GM12878 (cell line): ENCODE measurements around the gene PRRC2A. TPM values are rescaled to one million over a fixed set of nuclear protein-coding genes. Genes with fewer than 3 reads are reported as not detected.
A peak's percentile ranks its signal among the peaks of the same experiment; 100 is the strongest.

Experiments
- ATF7 ChIP-seq: fragments of 450-650 bp; IDR thresholded peaks from 2 replicates; pipeline ENCODE4 v1.6.1; 2016; ENCODE audit warnings: low read depth, mild to moderate bottlenecking
- CHD1 ChIP-seq: IDR thresholded peaks from 2 replicates; pipeline ENCODE4 v1.6.1; 2012; ENCODE audit warnings: low read depth, low read length, improper control_type of control experiment
- CHD4 ChIP-seq: fragments of 200-600 bp; sonication (generic); IDR thresholded peaks from 2 replicates; pipeline ENCODE4 v1.6.1; 2016; ENCODE audit warnings: mild to moderate bottlenecking
- E2F8 ChIP-seq: fragments of 450-650 bp; IDR thresholded peaks from 2 replicates; pipeline ENCODE4 v1.6.1; 2018; ENCODE audit warnings: mild to moderate bottlenecking, low read depth, moderate library complexity; ENCODE audit not compliant: partially characterized antibody
- ELK1 ChIP-seq: IDR thresholded peaks from 2 replicates; pipeline ENCODE4 v1.6.1; 2012; ENCODE audit warnings: low read depth, low read length, improper control_type of control experiment
- EP300 ChIP-seq, 2 experiments: fragments of 150-350 bp in 1 of 2; IDR thresholded peaks; 2 replicates each; pipeline ENCODE4 v1.6.1; 2011 to 2012; ENCODE audit warnings: low read depth in 2 of 2, low read length in 2 of 2, borderline replicate concordance in 1 of 2, improper control_type of control experiment in 1 of 2, inconsistent platforms in 1 of 2; ENCODE audit not compliant: control insufficient read depth in 1 of 2
- HDAC6 ChIP-seq: fragments of 200-600 bp; sonication (generic); IDR thresholded peaks from one replicate; pipeline ENCODE4 v1.8.0; 2017; ENCODE audit warnings: antibody characterized with exemption; ENCODE audit not compliant: unreplicated experiment
- KAT2A ChIP-seq: conservative IDR thresholded peaks from 2 replicates; pipeline ENCODE4 v1.6.1; 2011; ENCODE audit warnings: low read depth, low read length; ENCODE audit not compliant: control insufficient read depth
- MEF2B ChIP-seq: fragments of 450-650 bp; IDR thresholded peaks from 2 replicates; pipeline ENCODE4 v1.6.1; 2018; ENCODE audit warnings: mild to moderate bottlenecking, moderate library complexity; ENCODE audit not compliant: partially characterized antibody, poor library complexity, severe bottlenecking
- MYC ChIP-seq: IDR thresholded peaks from 2 replicates; pipeline ENCODE4 v1.6.1; 2011; ENCODE audit warnings: mild to moderate bottlenecking, low read length, moderate library complexity, inconsistent platforms; ENCODE audit not compliant: insufficient read depth, insufficient replicate concordance, insufficient read length, severe bottlenecking
- NFYA ChIP-seq: IDR thresholded peaks from 2 replicates; pipeline ENCODE4 v1.6.1; 2011; ENCODE audit warnings: low read depth, mild to moderate bottlenecking, low read length, improper control_type of control experiment, borderline replicate concordance
- PKNOX1 ChIP-seq: fragments of 450-650 bp; IDR thresholded peaks from 2 replicates; pipeline ENCODE4 v1.6.1; 2016; ENCODE audit warnings: mild to moderate bottlenecking
- POLR2AphosphoS2 ChIP-seq: IDR thresholded peaks from 2 replicates; pipeline ENCODE4 v1.6.1; 2011; ENCODE audit warnings: low read depth, mild to moderate bottlenecking, low read length, improper control_type of control experiment, moderate library complexity
- POLR2AphosphoS5 ChIP-seq: IDR thresholded peaks from 2 replicates; pipeline ENCODE4 v1.6.1; 2011; ENCODE audit warnings: mild to moderate bottlenecking, low read length, inconsistent platforms
- PRDM15 ChIP-seq: fragments of 450-650 bp; formaldehyde crosslinking; IDR thresholded peaks from 2 replicates; pipeline ENCODE4 v1.4.0; 2020; ENCODE audit warnings: mild to moderate bottlenecking, moderate library complexity
- RBBP5 ChIP-seq: fragments of 200-600 bp; sonication (generic); conservative IDR thresholded peaks from 2 replicates; pipeline ENCODE4 v1.6.1; 2016
- RFX5 ChIP-seq: IDR thresholded peaks from 2 replicates; pipeline ENCODE4 v1.6.1; 2011; ENCODE audit warnings: low read depth, low read length, improper control_type of control experiment
- RUNX3 ChIP-seq: IDR thresholded peaks from 2 replicates; pipeline ENCODE4 v1.6.1; 2012; ENCODE audit warnings: low read length, inconsistent platforms
- SMAD1 ChIP-seq: fragments of 450-650 bp; IDR thresholded peaks from 2 replicates; pipeline ENCODE4 v1.6.1; 2018; ENCODE audit warnings: mild to moderate bottlenecking, low read depth; ENCODE audit not compliant: partially characterized antibody
- STAT1 ChIP-seq: fragments of 450-650 bp; conservative IDR thresholded peaks from 2 replicates; pipeline ENCODE4 v1.6.1; 2014; ENCODE audit warnings: antibody characterized with exemption, mild to moderate bottlenecking
- SUZ12 ChIP-seq: fragments of 200-600 bp; sonication (generic); IDR thresholded peaks from one replicate; pipeline ENCODE4 v1.6.1; 2018; ENCODE audit warnings: antibody characterized with exemption, mild to moderate bottlenecking; ENCODE audit not compliant: unreplicated experiment
- polyA plus RNA-seq, 11 experiments: library from polyadenylated mRNA; depleted of rRNA in 4 of 11; unstranded in 6 of 11; stranded (reverse) in 5 of 11; fragments of >200 nt; fragmentation: Nextera tagmentation in 4 of 11; fragmentation: Illumina TruSeq in 1 of 11; extraction: Ambion mirVana in 4 of 11; extraction: Trizol in 1 of 11; gene quantifications; 1 replicate in 1 of 11; 2 replicates in 10 of 11; pipeline versions ENCODE4 v1.2.1 to v1.2.3, GENCODE V29; 2011 to 2016; ENCODE audit warnings: inconsistent platforms in 2 of 11, missing spikeins in 2 of 11, low read depth in 1 of 11
- total RNA-seq, 4 experiments: library from RNA; depleted of rRNA in 3 of 4; stranded (reverse); fragments of >200 nt in 3 of 4; fragmentation: Illumina TruSeq in 1 of 4; extraction: Trizol in 1 of 4; gene quantifications; 2 replicates each; pipeline versions ENCODE4 v1.2.1 to v1.2.3, GENCODE V29; 2013 to 2021

The PRRC2A gene
- total and polyA plus RNA-seq, 10 of the 15 experiments (the other 5 are each of a cell fraction or from before 2014, with no cell fraction given), result 0.40 to 244 (median 61.3) TPM

- TF ChIP-seq SUZ12, result no peak
- no peak for TF ChIP-seq KAT2A
- TF ChIP-seq MYC, result no peak
- peak; percentile 42 for TF ChIP-seq HDAC6
- no peak for TF ChIP-seq CHD4
- peak; percentile 49 for TF ChIP-seq E2F8
- peak; percentile 82 for TF ChIP-seq POLR2AphosphoS5
- TF ChIP-seq EP300 (IDR thresholded peaks at IDR 0.05; ENCODE audit: borderline replicate concordance in 1 of 2, control insufficient read depth in 1 of 2, low read depth in 2 of 2, low read length in 2 of 2), result no peak
- no peak for TF ChIP-seq NFYA
- TF ChIP-seq RUNX3, result peak; percentile 60
- no peak for TF ChIP-seq SMAD1
- no peak for TF ChIP-seq ATF7
- TF ChIP-seq STAT1, result no peak
- TF ChIP-seq RFX5, result no peak
- peak; percentile 46; the same call in 1 of the 2 replicates for TF ChIP-seq ELK1
- TF ChIP-seq PKNOX1, result no peak
- no peak for TF ChIP-seq RBBP5
- no peak for TF ChIP-seq MEF2B
- no peak for TF ChIP-seq CHD1
- no peak for TF ChIP-seq PRDM15 (CRISPR knock-in tag)
- TF ChIP-seq POLR2AphosphoS2, result peak; percentile 93
These were observed 40.1 kb downstream of the PRRC2A start, which contains the start of gene C6orf47 (continued) for GRCh38 chr6:31660381-31661261.
